WTC11 (cell line): ENCODE results near the gene TMEM132E. TPM values are rescaled to one million over a fixed set of nuclear protein-coding genes. Genes with fewer than 3 reads are reported as not detected.

Experiments used
- ATAC-seq: fragments of 200-7000 bp; cut with Tn5 transposase; 2 replicates; pipeline ENCODE4 v1.10.0; 2021; ENCODE audit warnings: mild to moderate bottlenecking, moderate library complexity
- CTCF ChIA-PET: fragments of 300-600 bp; sonication (Branson Sonifier 250); formaldehyde crosslinking; loops from one replicate; lab custom pipeline; 2021; ENCODE audit warnings: antibody characterized with exemption; lab: Charles Lee
- POLR2A ChIA-PET: fragments of 350-600 bp; sonication (Branson Sonifier 250); formaldehyde crosslinking; loops from one replicate; lab custom pipeline; 2021; ENCODE audit warnings: antibody characterized with exemption; lab: Charles Lee
- DNase-seq: peaks from one replicate; pipeline ENCODE4 v3.0.0; 2021; ENCODE audit warnings: low spot score
- H3K27ac Mint-ChIP-seq: 2 replicates; pipeline ENCODE4 v1.8.0; 2021; ENCODE audit warnings: mixed read lengths
- H3K27me3 Mint-ChIP-seq: 2 replicates; pipeline ENCODE4 v1.8.0; 2021; ENCODE audit warnings: low read depth, mild to moderate bottlenecking, moderate library complexity, mixed read lengths
- H3K36me3 Mint-ChIP-seq: 2 replicates; pipeline ENCODE4 v1.8.0; 2021; ENCODE audit warnings: mixed read lengths
- H3K4me1 Mint-ChIP-seq: 2 replicates; pipeline ENCODE4 v1.8.0; 2022; ENCODE audit warnings: mixed read lengths
- H3K4me3 Mint-ChIP-seq: 2 replicates; pipeline ENCODE4 v1.8.0; 2021; ENCODE audit warnings: mild to moderate bottlenecking, moderate library complexity, mixed read lengths
- H3K9me3 Mint-ChIP-seq: 2 replicates; pipeline ENCODE4 v1.8.0; 2021; ENCODE audit warnings: mixed read lengths
- ATF1 ChIP-seq: sonication (generic); formaldehyde crosslinking; IDR thresholded peaks from 2 replicates; pipeline ENCODE4 v1.8.1; 2023; ENCODE audit warnings: mild to moderate bottlenecking, moderate library complexity, missing genetic modification reagents
- CREM ChIP-seq: sonication (generic); formaldehyde crosslinking; IDR thresholded peaks from 2 replicates; pipeline ENCODE4 v1.8.1; 2022; ENCODE audit warnings: mild to moderate bottlenecking, missing genetic modification reagents, moderate library complexity
- FOXK1 ChIP-seq: sonication (generic); formaldehyde crosslinking; IDR thresholded peaks from 2 replicates; pipeline ENCODE4 v1.8.0; 2022; ENCODE audit warnings: mild to moderate bottlenecking, moderate library complexity, missing genetic modification reagents
- NFE2L1 ChIP-seq: sonication (generic); formaldehyde crosslinking; IDR thresholded peaks from 2 replicates; pipeline ENCODE4 v1.8.1; 2023; ENCODE audit warnings: missing genetic modification reagents
- SP1 ChIP-seq: sonication (generic); formaldehyde crosslinking; conservative IDR thresholded peaks from 2 replicates; pipeline ENCODE4 v1.8.1; 2022; ENCODE audit warnings: missing genetic modification reagents
- TEAD4 ChIP-seq: sonication (generic); formaldehyde crosslinking; IDR thresholded peaks from 2 replicates; pipeline ENCODE4 v1.8.0; 2022; ENCODE audit warnings: mild to moderate bottlenecking, missing genetic modification reagents
- ZNF138 ChIP-seq: sonication (generic); formaldehyde crosslinking; conservative IDR thresholded peaks from 2 replicates; pipeline ENCODE4 v1.8.1; 2022; ENCODE audit warnings: mild to moderate bottlenecking, moderate library complexity, missing genetic modification reagents
- total RNA-seq: library from RNA; stranded (reverse); gene quantifications from 3 replicates; pipeline ENCODE4 v1.2.3, GENCODE V29; 2021
- TF ChIP-seq, protein P1 (sequence below): sonication (generic); formaldehyde crosslinking; IDR thresholded peaks from 2 replicates; pipeline ENCODE4 v1.8.0; 2023; ENCODE audit warnings: missing genetic modification reagents, mild to moderate bottlenecking, borderline replicate concordance
- TF ChIP-seq, protein P2 (sequence below): sonication (generic); formaldehyde crosslinking; IDR thresholded peaks from 2 replicates; pipeline ENCODE4 v1.8.1; 2022; ENCODE audit warnings: missing genetic modification reagents, borderline replicate concordance
- TF ChIP-seq, protein P3 (sequence below): sonication (generic); formaldehyde crosslinking; IDR thresholded peaks from 2 replicates; pipeline ENCODE4 v1.8.1; 2022; ENCODE audit warnings: low read depth, mild to moderate bottlenecking, moderate library complexity, missing genetic modification reagents, borderline replicate concordance
- TF ChIP-seq, protein P4 (sequence below): sonication (generic); formaldehyde crosslinking; IDR thresholded peaks from 2 replicates; pipeline ENCODE4 v1.8.0; 2022; ENCODE audit warnings: mild to moderate bottlenecking, missing genetic modification reagents
- TF ChIP-seq, protein P5 (sequence below): sonication (generic); formaldehyde crosslinking; IDR thresholded peaks from 2 replicates; pipeline ENCODE4 v1.8.0; 2022; ENCODE audit warnings: mild to moderate bottlenecking, missing genetic modification reagents

The TMEM132E gene
- total RNA-seq, 1 experiment from 2014 or later, result 1.2 TPM

DNA sequence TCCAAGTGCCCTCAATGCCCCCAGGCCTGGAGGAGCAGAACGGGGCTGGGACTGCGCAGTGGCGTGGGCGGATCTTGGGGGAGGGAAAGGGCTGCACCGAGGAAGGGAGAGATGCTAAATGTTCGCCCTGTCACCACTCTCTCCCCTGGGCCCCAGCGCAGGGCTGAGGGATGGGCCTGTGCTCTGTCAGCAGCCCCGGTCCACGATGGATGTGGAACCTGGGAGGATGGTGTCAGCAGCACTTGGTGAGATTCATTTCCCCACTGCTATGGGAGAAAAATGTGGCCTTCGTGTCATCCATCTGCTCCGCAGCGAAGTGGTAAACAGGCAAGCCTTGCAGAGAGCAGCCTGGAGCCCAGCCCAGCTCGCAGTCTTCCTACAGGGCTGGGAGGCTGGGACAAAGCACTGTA, 72.0 kb downstream of the TMEM132E start:
- Mint-ChIP-seq H3K4me3 (no peak overlapping the region), H3K4me1 (no peaks in the 10 kb centered on the region; the same call in 1 of the 2 replicates), H3K27me3 (peaks cover 7% of the 10 kb centered on the region), H3K9me3 (no peaks in the 10 kb centered on the region), H3K27ac (no peak overlapping the region), H3K36me3 (no peaks in the 10 kb centered on the region)
- ATAC-seq (no peak), DNase-seq (no peak)
- CTCF ChIA-PET, result interaction anchor here (1.2 kb wide), 1 partner anchor 14 kb away, joined by 4 read pairs; no protein-coding TSS in a partner anchor
- no peak for TF ChIP-seq ZNF138 (CRISPR knock-in tag)
- no peak for TF ChIP-seq NFE2L1 (CRISPR knock-in tag)
- TF ChIP-seq TEAD4 (CRISPR knock-in tag), result no peak
- TF ChIP-seq, protein P1, sequence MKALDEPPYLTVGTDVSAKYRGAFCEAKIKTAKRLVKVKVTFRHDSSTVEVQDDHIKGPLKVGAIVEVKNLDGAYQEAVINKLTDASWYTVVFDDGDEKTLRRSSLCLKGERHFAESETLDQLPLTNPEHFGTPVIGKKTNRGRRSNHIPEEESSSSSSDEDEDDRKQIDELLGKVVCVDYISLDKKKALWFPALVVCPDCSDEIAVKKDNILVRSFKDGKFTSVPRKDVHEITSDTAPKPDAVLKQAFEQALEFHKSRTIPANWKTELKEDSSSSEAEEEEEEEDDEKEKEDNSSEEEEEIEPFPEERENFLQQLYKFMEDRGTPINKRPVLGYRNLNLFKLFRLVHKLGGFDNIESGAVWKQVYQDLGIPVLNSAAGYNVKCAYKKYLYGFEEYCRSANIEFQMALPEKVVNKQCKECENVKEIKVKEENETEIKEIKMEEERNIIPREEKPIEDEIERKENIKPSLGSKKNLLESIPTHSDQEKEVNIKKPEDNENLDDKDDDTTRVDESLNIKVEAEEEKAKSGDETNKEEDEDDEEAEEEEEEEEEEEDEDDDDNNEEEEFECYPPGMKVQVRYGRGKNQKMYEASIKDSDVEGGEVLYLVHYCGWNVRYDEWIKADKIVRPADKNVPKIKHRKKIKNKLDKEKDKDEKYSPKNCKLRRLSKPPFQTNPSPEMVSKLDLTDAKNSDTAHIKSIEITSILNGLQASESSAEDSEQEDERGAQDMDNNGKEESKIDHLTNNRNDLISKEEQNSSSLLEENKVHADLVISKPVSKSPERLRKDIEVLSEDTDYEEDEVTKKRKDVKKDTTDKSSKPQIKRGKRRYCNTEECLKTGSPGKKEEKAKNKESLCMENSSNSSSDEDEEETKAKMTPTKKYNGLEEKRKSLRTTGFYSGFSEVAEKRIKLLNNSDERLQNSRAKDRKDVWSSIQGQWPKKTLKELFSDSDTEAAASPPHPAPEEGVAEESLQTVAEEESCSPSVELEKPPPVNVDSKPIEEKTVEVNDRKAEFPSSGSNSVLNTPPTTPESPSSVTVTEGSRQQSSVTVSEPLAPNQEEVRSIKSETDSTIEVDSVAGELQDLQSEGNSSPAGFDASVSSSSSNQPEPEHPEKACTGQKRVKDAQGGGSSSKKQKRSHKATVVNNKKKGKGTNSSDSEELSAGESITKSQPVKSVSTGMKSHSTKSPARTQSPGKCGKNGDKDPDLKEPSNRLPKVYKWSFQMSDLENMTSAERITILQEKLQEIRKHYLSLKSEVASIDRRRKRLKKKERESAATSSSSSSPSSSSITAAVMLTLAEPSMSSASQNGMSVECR, result no peak
- TF ChIP-seq CREM (CRISPR knock-in tag), result no peak
- no peak for TF ChIP-seq ATF1 (CRISPR knock-in tag)
- TF ChIP-seq FOXK1 (CRISPR knock-in tag), result no peak
- POLR2A ChIA-PET, result no interaction called here

DNA sequence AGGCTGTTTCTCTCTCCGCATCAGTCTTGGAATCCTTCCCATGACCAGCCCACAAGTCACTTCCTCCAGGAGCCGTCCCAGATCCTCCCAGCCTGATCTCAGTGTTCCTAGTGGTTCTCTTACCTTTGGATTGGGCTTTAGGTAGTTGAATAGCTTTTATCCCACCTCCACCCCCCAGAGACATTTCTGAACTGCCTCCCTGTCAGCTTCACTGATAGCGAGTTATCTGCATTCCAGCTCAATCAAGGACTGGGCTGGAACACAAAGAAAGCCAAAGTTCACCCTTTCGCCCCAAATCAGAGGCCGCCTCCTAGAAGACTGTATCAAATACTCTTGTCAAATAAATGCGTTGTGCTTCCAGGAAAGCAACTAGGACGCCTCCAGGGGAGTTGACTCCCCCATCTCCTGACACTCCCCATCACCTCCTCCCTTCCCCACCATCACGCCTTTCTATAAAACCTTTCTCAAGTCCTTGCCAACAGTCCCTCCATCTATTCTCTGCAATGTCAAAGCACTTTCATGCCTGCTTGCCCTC, 72.7 kb downstream of the TMEM132E start:
- no peak for DNase-seq
- H3K9me3 Mint-ChIP-seq, result no peaks in the 10 kb centered on the region
- H3K27me3 Mint-ChIP-seq, result peaks cover 7% of the 10 kb centered on the region
- no peak overlapping the region for H3K4me3 Mint-ChIP-seq
- POLR2A ChIA-PET, result no interaction called here
- H3K4me1 Mint-ChIP-seq, result no peaks in the 10 kb centered on the region; the same call in 1 of the 2 replicates
- no peaks in the 10 kb centered on the region for H3K36me3 Mint-ChIP-seq
- ATAC-seq, result no peak
- no peak overlapping the region for H3K27ac Mint-ChIP-seq
- CTCF ChIA-PET, result interaction anchor here (1.2 kb wide), 1 partner anchor 14 kb away, joined by 4 read pairs; no protein-coding TSS in a partner anchor
- TF ChIP-seq, protein P2, sequence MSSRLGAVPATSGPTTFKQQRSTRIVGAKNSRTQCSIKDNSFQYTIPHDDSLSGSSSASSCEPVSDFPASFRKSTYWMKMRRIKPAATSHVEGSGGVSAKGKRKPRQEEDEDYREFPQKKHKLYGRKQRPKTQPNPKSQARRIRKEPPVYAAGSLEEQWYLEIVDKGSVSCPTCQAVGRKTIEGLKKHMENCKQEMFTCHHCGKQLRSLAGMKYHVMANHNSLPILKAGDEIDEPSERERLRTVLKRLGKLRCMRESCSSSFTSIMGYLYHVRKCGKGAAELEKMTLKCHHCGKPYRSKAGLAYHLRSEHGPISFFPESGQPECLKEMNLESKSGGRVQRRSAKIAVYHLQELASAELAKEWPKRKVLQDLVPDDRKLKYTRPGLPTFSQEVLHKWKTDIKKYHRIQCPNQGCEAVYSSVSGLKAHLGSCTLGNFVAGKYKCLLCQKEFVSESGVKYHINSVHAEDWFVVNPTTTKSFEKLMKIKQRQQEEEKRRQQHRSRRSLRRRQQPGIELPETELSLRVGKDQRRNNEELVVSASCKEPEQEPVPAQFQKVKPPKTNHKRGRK, result no peak
- TF ChIP-seq, protein P3, sequence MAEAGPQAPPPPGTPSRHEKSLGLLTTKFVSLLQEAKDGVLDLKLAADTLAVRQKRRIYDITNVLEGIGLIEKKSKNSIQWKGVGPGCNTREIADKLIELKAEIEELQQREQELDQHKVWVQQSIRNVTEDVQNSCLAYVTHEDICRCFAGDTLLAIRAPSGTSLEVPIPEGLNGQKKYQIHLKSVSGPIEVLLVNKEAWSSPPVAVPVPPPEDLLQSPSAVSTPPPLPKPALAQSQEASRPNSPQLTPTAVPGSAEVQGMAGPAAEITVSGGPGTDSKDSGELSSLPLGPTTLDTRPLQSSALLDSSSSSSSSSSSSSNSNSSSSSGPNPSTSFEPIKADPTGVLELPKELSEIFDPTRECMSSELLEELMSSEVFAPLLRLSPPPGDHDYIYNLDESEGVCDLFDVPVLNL (CRISPR knock-in tag), result no peak
- TF ChIP-seq SP1 (CRISPR knock-in tag) (no peak), NFE2L1 (CRISPR knock-in tag) (no peak)
- TF ChIP-seq, protein P4, sequence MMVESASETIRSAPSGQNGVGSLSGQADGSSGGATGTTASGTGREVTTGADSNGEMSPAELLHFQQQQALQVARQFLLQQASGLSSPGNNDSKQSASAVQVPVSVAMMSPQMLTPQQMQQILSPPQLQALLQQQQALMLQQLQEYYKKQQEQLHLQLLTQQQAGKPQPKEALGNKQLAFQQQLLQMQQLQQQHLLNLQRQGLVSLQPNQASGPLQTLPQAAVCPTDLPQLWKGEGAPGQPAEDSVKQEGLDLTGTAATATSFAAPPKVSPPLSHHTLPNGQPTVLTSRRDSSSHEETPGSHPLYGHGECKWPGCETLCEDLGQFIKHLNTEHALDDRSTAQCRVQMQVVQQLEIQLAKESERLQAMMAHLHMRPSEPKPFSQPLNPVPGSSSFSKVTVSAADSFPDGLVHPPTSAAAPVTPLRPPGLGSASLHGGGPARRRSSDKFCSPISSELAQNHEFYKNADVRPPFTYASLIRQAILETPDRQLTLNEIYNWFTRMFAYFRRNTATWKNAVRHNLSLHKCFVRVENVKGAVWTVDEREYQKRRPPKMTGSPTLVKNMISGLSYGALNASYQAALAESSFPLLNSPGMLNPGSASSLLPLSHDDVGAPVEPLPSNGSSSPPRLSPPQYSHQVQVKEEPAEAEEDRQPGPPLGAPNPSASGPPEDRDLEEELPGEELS (CRISPR knock-in tag), result no peak
- TF ChIP-seq, protein P5, sequence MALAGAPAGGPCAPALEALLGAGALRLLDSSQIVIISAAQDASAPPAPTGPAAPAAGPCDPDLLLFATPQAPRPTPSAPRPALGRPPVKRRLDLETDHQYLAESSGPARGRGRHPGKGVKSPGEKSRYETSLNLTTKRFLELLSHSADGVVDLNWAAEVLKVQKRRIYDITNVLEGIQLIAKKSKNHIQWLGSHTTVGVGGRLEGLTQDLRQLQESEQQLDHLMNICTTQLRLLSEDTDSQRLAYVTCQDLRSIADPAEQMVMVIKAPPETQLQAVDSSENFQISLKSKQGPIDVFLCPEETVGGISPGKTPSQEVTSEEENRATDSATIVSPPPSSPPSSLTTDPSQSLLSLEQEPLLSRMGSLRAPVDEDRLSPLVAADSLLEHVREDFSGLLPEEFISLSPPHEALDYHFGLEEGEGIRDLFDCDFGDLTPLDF (CRISPR knock-in tag), result no peak
